C4-2B (cell line): ENCODE results near the gene SYTL3.

Source experiments
- CTCF ChIP-seq: fragments of 450-650 bp; conservative IDR thresholded peaks from 2 replicates; pipeline ENCODE4 v1.5.1; 2017; ENCODE audit warnings: mild to moderate bottlenecking
- ZFX ChIP-seq: fragments of 450-650 bp; IDR thresholded peaks from 2 replicates; pipeline ENCODE4 v1.6.1; 2017

GRCh38 chr6:158739673-158740072 lies 89.8 kb downstream of the SYTL3 start:
- TF ChIP-seq CTCF (no peak), ZFX (no peak)
